ENCODE data around the gene FBXW5.

FBXW5 gene

GRCh38 chr9:136968333-136969127 is 24.0 kb upstream of the FBXW5 start:
- H3K9ac ChIP-seq (ENCODE audit: low read depth, low read length) = no peak overlapping the region
- no peaks in the 10 kb centered on the region for H3K9me3 ChIP-seq (ENCODE audit: insufficient read depth, low read depth, low read length)
- 92% methylated on average over 17 of the region's 17 CpGs for WGBS
- H3K27ac ChIP-seq (ENCODE audit: low read depth, low read length) = no peak overlapping the region
- H3K27me3 ChIP-seq (ENCODE audit: insufficient read depth, low read length) = no peaks in the 10 kb centered on the region
- H3K4me3 ChIP-seq (ENCODE audit: low read length) = no peak overlapping the region
- H3K4me1 ChIP-seq (ENCODE audit: insufficient read depth, low read length) = 0 out of 2 replicates have a peak, but pooled peaks cover 5% of the 10 kb centered on the region
- no peaks in the 10 kb centered on the region for H3K36me3 ChIP-seq (ENCODE audit: insufficient read depth, low read length)

GRCh38 chr9:136965771-136966484 is 21.4 kb upstream of the FBXW5 start:
- Histone ChIP-seq H3K36me3 (ENCODE audit: insufficient read depth, low read length) (no peaks in the 10 kb centered on the region), H3K4me3 (ENCODE audit: low read length) (no peak overlapping the region), H3K9me3 (ENCODE audit: insufficient read depth, low read depth, low read length) (no peaks in the 10 kb centered on the region), H3K27ac (ENCODE audit: low read depth, low read length) (no peak overlapping the region), H3K9ac (ENCODE audit: low read depth, low read length) (no peak overlapping the region), H3K27me3 (ENCODE audit: insufficient read depth, low read length) (no peaks in the 10 kb centered on the region), H3K4me1 (ENCODE audit: insufficient read depth, low read length) (0 out of 2 replicates have a peak, but pooled peaks cover 5% of the 10 kb centered on the region)
- WGBS = 63% methylated on average over 23 of the region's 23 CpGs

DNA sequence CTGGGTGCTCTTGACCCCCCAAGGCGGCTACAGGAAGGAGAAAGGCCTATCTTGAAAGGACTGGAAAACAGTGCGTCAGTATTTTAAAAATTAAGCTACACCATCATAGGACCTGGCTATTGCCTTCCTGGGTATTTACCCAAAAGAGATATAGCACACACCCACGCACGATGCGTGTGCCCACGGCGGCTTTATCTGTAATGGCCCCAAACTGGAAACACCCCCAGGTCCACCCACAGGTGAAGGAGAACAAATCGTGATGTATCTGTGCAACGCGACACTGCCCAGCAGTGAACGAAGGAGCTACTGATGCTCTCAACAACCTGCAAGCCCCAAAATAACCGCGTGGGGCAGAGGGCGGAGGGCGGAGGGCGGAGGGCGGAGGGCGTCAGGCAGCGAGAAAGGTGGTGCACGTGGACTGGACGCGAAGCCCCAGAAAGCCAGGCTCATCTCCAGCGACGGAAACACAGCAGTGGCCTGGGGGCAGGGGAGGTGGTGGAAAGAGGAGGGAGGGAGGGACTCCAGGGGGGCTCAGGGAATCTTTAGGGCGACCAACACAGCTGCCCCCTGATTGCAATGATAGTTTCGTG is 20.4 kb upstream of the FBXW5 start:
- no peak overlapping the region for H3K27ac ChIP-seq (ENCODE audit: low read depth, low read length)
- H3K27me3 ChIP-seq (ENCODE audit: insufficient read depth, low read length) = no peaks in the 10 kb centered on the region
- no peaks in the 10 kb centered on the region for H3K9me3 ChIP-seq (ENCODE audit: insufficient read depth, low read depth, low read length)
- H3K36me3 ChIP-seq (ENCODE audit: insufficient read depth, low read length) = no peaks in the 10 kb centered on the region
- 0 out of 2 replicates have a peak, but pooled peaks cover 5% of the 10 kb centered on the region for H3K4me1 ChIP-seq (ENCODE audit: insufficient read depth, low read length)
- H3K4me3 ChIP-seq (ENCODE audit: low read length) = no peak overlapping the region
- H3K9ac ChIP-seq (ENCODE audit: low read depth, low read length) = no peak overlapping the region
- WGBS = 91% methylated on average over 26 of the region's 26 CpGs

- H3K27ac ChIP-seq (ENCODE audit: low read depth, low read length) = no peak overlapping the region
- 89% methylated on average over 22 of the region's 22 CpGs for WGBS
- no peaks in the 10 kb centered on the region for H3K36me3 ChIP-seq (ENCODE audit: insufficient read depth, low read length)
- 0 out of 2 replicates have a peak, but pooled peaks cover 5% of the 10 kb centered on the region for H3K4me1 ChIP-seq (ENCODE audit: insufficient read depth, low read length)
- no peaks in the 10 kb centered on the region for H3K9me3 ChIP-seq (ENCODE audit: insufficient read depth, low read depth, low read length)
- H3K27me3 ChIP-seq (ENCODE audit: insufficient read depth, low read length) = no peaks in the 10 kb centered on the region
- no peak overlapping the region for H3K9ac ChIP-seq (ENCODE audit: low read depth, low read length)
- no peak overlapping the region for H3K4me3 ChIP-seq (ENCODE audit: low read length)
Observed at GRCh38 chr9:136964171-136964689, 19.7 kb upstream of the FBXW5 start.

DNA sequence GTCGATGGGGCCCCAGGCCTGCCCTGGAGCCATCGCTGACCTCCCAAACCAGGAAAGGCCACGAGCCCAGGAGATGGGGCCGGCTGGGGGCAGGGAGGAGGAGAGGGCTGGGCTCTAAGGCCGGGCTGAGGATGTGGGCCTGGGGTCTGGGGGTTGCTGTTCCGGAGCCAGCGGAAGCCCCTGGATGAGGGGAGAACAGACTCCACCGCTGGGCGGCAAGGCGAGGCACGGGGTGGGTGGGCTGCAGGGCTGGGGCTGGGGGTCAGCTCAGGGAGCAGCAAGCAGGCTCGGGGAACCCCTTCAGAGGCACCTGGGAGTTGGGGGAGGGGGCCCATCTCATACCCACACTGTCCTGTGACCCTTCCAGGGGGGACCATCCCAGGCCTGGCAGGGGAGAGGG is 19.2 kb upstream of the FBXW5 start:
- Histone ChIP-seq H3K4me3 (ENCODE audit: low read length) (no peak overlapping the region), H3K27ac (ENCODE audit: low read depth, low read length) (no peak overlapping the region), H3K9me3 (ENCODE audit: insufficient read depth, low read depth, low read length) (no peaks in the 10 kb centered on the region), H3K36me3 (ENCODE audit: insufficient read depth, low read length) (no peaks in the 10 kb centered on the region), H3K4me1 (ENCODE audit: insufficient read depth, low read length) (0 out of 2 replicates have a peak, but pooled peaks cover 5% of the 10 kb centered on the region), H3K27me3 (ENCODE audit: insufficient read depth, low read length) (no peaks in the 10 kb centered on the region), H3K9ac (ENCODE audit: low read depth, low read length) (no peak overlapping the region)
- 90% methylated on average over 11 of the region's 12 CpGs for WGBS

- Histone ChIP-seq H3K9me3 (ENCODE audit: insufficient read depth, low read depth, low read length) (no peaks in the 10 kb centered on the region), H3K4me1 (ENCODE audit: insufficient read depth, low read length) (0 out of 2 replicates have a peak, but pooled peaks cover 5% of the 10 kb centered on the region), H3K27me3 (ENCODE audit: insufficient read depth, low read length) (no peaks in the 10 kb centered on the region), H3K9ac (ENCODE audit: low read depth, low read length) (no peak overlapping the region), H3K36me3 (ENCODE audit: insufficient read depth, low read length) (no peaks in the 10 kb centered on the region), H3K4me3 (ENCODE audit: low read length) (no peak overlapping the region), H3K27ac (ENCODE audit: low read depth, low read length) (no peak overlapping the region)
- 92% methylated on average over 15 of the region's 15 CpGs for WGBS
Observed at GRCh38 chr9:136963341-136963740, 18.8 kb upstream of the FBXW5 start.

- H3K9me3 ChIP-seq (ENCODE audit: insufficient read depth, low read depth, low read length) = no peaks in the 10 kb centered on the region
- no peaks in the 10 kb centered on the region for H3K27me3 ChIP-seq (ENCODE audit: insufficient read depth, low read length)
- no peak overlapping the region for H3K27ac ChIP-seq (ENCODE audit: low read depth, low read length)
- H3K4me1 ChIP-seq (ENCODE audit: insufficient read depth, low read length) = 0 out of 2 replicates have a peak, but pooled peaks cover 5% of the 10 kb centered on the region
- no peaks in the 10 kb centered on the region for H3K36me3 ChIP-seq (ENCODE audit: insufficient read depth, low read length)
- 92% methylated on average over 11 of the region's 11 CpGs for WGBS
- no peak overlapping the region for H3K4me3 ChIP-seq (ENCODE audit: low read length)
- H3K9ac ChIP-seq (ENCODE audit: low read depth, low read length) = no peak overlapping the region
Observed at GRCh38 chr9:136962701-136963248, 18.2 kb upstream of the FBXW5 start.

DNA sequence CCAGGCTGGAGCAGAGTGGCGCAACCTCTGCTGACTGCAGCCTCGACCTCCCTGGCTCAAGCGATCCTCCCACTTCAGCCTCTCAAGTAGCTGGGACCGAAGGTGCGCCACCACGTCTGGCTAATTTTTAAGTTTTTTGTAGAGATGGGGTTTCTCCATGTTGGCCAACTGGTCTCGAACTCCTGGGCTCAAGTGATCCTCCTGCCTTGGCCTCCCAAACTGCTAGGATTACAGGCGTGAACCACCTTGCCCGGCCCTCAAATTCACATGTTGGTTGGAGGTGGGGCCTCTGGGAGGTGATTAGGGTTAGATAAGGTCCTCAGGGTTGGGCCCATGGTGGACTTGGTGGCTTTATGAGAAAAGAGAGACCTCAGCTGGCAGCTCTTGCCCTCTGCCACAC is 17.6 kb upstream of the FBXW5 start:
- no peak overlapping the region for H3K9ac ChIP-seq (ENCODE audit: low read depth, low read length)
- 97% methylated on average over 9 of the region's 9 CpGs for WGBS
- no peak overlapping the region for H3K27ac ChIP-seq (ENCODE audit: low read depth, low read length)
- 0 out of 2 replicates have a peak, but pooled peaks cover 5% of the 10 kb centered on the region for H3K4me1 ChIP-seq (ENCODE audit: insufficient read depth, low read length)
- no peaks in the 10 kb centered on the region for H3K9me3 ChIP-seq (ENCODE audit: insufficient read depth, low read depth, low read length)
- H3K36me3 ChIP-seq (ENCODE audit: insufficient read depth, low read length) = no peaks in the 10 kb centered on the region
- H3K27me3 ChIP-seq (ENCODE audit: insufficient read depth, low read length) = no peaks in the 10 kb centered on the region
- no peak overlapping the region for H3K4me3 ChIP-seq (ENCODE audit: low read length)

- Histone ChIP-seq H3K9me3 (ENCODE audit: insufficient read depth, low read depth, low read length) (no peaks in the 10 kb centered on the region), H3K4me3 (ENCODE audit: low read length) (no peak overlapping the region), H3K36me3 (ENCODE audit: insufficient read depth, low read length) (no peaks in the 10 kb centered on the region), H3K4me1 (ENCODE audit: insufficient read depth, low read length) (0 out of 2 replicates have a peak, but pooled peaks cover 5% of the 10 kb centered on the region), H3K27ac (ENCODE audit: low read depth, low read length) (no peak overlapping the region), H3K27me3 (ENCODE audit: insufficient read depth, low read length) (no peaks in the 10 kb centered on the region), H3K9ac (ENCODE audit: low read depth, low read length) (no peak overlapping the region)
- WGBS = 82% methylated on average over 23 of the region's 23 CpGs
Observed at GRCh38 chr9:136961279-136962065, 16.9 kb upstream of the FBXW5 start.

DNA sequence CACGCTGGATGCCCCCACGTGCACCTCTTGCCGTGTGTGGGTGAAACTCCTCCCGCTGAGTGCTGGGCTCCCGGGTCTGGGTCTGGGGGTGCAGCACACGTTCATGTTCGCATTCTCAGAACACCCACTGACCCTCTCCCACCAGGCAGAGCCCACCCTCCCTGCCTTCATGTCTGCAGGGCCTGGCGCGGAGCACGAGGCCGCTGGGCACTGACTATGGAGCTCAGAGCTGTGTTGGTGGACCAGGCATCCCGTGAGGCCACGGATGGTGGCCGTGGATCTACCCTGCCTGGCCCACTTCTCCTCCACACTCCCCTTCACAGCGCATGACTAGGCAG is 16.4 kb upstream of the FBXW5 start:
- 95% methylated on average over 15 of the region's 15 CpGs for WGBS
- Histone ChIP-seq H3K4me3 (ENCODE audit: low read length) (no peak overlapping the region), H3K9me3 (ENCODE audit: insufficient read depth, low read depth, low read length) (no peaks in the 10 kb centered on the region), H3K27me3 (ENCODE audit: insufficient read depth, low read length) (no peaks in the 10 kb centered on the region), H3K4me1 (ENCODE audit: insufficient read depth, low read length) (0 out of 2 replicates have a peak, but pooled peaks cover 2% of the 10 kb centered on the region), H3K27ac (ENCODE audit: low read depth, low read length) (no peak overlapping the region), H3K36me3 (ENCODE audit: insufficient read depth, low read length) (no peaks in the 10 kb centered on the region), H3K9ac (ENCODE audit: low read depth, low read length) (no peak overlapping the region)
